HG03280 (cell line): ENCODE data around the gene LGALS3BP.

ENCODE experiments used
- ATAC-seq: cut with Tn5 transposase; IDR thresholded peaks from one replicate; pipeline ENCODE4 v1.9.1; 2021; ENCODE audit warnings: mild to moderate bottlenecking, moderate library complexity; ENCODE audit not compliant: unreplicated experiment

LGALS3BP gene

GRCh38 chr17:79014158-79014758, 34.5 kb upstream of the LGALS3BP start:
- ATAC-seq: no peak

GRCh38 chr17:79012563-79013134, 32.9 kb upstream of the LGALS3BP start:
- ATAC-seq: no peak

GRCh38 chr17:79011451-79012147, 31.9 kb upstream of the LGALS3BP start:
- no peak for ATAC-seq

- no peak for ATAC-seq
These were observed 30.6 kb upstream of the LGALS3BP start for GRCh38 chr17:79010304-79010646.

GRCh38 chr17:79009397-79010303, 29.9 kb upstream of the LGALS3BP start, which contains the start of gene CANT1:
CANT1 (minus strand) TSS chr17:79009764; CDS start chr17:78997622, 12,142 bp downstream.
- ATAC-seq: peak; percentile 96

GRCh38 chr17:79008666-79009387, 29.1 kb upstream of the LGALS3BP start:
- ATAC-seq: no peak

GRCh38 chr17:79007504-79008381, 28.0 kb upstream of the LGALS3BP start:
- ATAC-seq: no peak

GRCh38 chr17:79006794-79007503, 27.2 kb upstream of the LGALS3BP start:
- ATAC-seq: no peak

- ATAC-seq: no peak
These were observed 26.3 kb upstream of the LGALS3BP start for GRCh38 chr17:79006046-79006445.

- no peak for ATAC-seq
These were observed 25.5 kb upstream of the LGALS3BP start for GRCh38 chr17:79005063-79005861.

- ATAC-seq: no peak
These were observed 24.1 kb upstream of the LGALS3BP start for GRCh38 chr17:79003661-79004411.

- ATAC-seq: no peak
These were observed 23.3 kb upstream of the LGALS3BP start for GRCh38 chr17:79002796-79003593.

- ATAC-seq: no peak
These were observed 22.6 kb upstream of the LGALS3BP start for GRCh38 chr17:79002291-79002690.

- ATAC-seq: no peak
These were observed 21.7 kb upstream of the LGALS3BP start for GRCh38 chr17:79001190-79002020.

GRCh38 chr17:79000396-79001189, 20.9 kb upstream of the LGALS3BP start:
- ATAC-seq: no peak
